GM12872 (cell line): ENCODE data around the gene ATP2B1.

Experiments used
- TF ChIP-seq, protein P1 (sequence below): IDR thresholded peaks from 3 replicates; pipeline ENCODE4 v1.5.1; 2011; ENCODE audit warnings: low read depth, mild to moderate bottlenecking, low read length, moderate library complexity; ENCODE audit not compliant: insufficient read depth

ATP2B1 gene

DNA sequence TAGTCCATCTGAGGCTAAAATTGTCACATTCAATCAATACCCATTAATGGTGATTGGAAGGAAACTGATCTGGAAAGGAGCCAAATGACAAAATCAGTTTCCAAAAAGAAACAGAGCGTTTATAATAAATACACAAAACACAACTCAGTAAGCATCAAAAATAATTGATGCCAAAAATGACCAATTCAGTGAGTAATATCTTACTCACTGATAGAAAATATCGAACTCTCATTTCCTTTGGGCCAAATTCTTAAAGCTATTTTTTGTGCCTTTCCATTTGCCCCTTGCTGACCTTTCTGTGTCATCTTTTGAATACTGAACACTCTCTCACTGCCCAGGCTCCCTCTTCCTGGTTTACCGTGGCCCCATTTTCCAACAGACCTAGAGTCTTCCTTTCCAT lies 22.5 kb upstream of the ATP2B1 start:
- TF ChIP-seq, protein P1, sequence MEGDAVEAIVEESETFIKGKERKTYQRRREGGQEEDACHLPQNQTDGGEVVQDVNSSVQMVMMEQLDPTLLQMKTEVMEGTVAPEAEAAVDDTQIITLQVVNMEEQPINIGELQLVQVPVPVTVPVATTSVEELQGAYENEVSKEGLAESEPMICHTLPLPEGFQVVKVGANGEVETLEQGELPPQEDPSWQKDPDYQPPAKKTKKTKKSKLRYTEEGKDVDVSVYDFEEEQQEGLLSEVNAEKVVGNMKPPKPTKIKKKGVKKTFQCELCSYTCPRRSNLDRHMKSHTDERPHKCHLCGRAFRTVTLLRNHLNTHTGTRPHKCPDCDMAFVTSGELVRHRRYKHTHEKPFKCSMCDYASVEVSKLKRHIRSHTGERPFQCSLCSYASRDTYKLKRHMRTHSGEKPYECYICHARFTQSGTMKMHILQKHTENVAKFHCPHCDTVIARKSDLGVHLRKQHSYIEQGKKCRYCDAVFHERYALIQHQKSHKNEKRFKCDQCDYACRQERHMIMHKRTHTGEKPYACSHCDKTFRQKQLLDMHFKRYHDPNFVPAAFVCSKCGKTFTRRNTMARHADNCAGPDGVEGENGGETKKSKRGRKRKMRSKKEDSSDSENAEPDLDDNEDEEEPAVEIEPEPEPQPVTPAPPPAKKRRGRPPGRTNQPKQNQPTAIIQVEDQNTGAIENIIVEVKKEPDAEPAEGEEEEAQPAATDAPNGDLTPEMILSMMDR, result no peak

DNA sequence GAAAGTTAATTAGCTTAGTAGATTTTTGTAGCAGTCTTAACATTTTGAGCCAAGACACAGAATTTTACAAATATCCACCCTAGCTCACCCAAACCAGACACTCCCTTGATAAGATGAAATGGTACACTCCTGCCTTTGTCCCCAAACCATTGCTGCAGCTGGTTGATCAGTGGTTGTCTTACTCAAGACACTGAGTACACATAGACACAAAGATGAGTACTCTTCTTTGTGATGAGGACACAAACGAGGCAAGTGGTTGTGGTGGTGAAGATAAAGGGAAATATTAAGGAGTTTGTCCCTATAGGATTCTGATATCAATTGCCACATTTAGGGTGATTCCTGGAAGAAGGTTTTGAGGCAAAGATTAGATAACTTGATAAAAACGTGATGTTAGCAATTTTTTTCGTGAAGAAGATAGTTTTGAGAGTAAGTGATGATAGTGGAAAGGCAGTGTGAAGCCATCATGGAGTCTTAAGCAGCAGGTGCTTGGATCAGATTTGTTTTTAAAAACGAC lies 21.4 kb upstream of the ATP2B1 start:
- TF ChIP-seq, protein P1, result no peak

DNA sequence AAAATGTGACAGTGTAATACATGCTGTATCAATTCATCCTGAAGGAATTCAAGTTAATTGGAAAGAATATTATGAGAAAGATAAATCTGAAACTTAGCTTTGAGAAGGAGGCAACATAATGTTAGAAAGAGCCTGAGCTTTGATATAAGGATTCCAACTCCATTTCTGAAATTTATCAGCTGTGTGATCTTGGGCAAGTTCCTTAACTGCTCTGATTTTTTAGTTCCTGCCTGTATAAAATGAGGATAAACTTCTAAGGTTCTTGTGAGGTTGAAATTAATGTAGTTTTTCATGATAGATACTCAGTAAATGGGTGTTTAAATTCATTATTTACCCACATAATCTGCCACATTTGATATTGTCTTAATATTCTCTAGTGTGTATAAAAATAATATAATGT lies 14.6 kb upstream of the ATP2B1 start:
- TF ChIP-seq, protein P1, result no peak

DNA sequence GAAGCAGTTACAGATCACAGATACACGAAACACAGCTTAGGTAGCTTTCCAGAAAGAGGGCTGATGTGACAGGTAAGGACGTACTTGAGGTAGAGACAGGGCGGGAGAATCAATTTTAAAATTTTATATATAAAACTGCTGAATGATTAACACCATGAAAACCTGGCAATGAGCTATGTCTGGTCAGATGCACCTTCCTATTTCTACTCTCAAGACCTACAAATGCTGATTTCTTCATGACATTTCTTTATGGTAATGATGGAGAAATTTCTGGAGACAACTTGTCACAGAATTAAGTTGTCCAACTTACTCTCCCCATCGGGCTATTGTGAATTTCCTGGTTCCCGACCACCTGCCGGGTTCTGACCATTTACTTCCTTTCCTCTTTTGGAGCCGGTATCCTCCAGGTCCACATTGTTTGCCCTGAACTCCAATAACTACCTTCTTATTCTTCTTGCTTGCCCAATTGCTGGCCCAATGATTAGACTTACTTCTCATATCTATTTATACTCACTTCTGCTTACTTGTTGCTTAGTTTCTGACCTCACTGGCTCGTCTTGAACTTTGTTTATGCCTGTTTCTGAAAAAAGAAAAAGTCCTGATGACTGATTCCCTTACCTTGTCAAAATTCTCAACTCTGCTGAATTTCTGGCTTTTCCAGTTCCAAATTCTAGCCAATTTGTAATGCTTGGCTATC lies 12.8 kb upstream of the ATP2B1 start:
- TF ChIP-seq, protein P1, result no peak

DNA sequence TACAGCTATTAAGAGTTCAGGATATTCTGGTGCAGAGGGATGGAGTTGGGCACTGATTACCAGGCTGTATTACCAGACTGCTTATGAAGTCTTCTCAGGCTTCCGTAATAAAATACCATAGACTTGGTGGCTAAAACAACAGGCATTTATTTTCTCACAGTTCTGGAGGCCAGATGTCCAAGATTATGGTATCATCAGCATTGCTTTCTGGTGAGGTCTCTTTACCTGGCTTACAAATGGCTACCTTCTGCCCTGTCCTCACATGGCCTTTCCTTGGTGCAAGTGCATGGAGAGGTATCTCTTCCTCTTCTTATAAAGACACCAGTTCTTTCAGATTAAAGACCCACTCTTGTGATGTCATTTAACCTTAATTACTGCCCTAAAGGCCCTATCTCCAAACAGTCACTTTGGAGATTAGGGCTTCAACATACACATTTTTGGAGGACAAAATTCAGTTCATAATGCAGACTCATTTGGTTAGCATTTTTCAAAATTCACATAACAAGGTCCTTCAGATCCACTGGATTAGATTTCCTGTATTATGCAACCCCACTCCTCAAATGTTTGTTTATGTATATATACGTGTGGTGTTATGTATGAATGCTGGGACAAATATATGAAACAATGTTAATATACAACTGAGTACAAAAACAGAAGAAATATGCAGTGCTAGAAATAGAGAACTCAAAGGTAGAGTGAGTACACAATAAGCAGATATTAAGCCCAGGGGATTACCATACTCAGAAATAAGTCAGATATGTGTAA lies 9.3 kb upstream of the ATP2B1 start:
- TF ChIP-seq, protein P1, result no peak

DNA sequence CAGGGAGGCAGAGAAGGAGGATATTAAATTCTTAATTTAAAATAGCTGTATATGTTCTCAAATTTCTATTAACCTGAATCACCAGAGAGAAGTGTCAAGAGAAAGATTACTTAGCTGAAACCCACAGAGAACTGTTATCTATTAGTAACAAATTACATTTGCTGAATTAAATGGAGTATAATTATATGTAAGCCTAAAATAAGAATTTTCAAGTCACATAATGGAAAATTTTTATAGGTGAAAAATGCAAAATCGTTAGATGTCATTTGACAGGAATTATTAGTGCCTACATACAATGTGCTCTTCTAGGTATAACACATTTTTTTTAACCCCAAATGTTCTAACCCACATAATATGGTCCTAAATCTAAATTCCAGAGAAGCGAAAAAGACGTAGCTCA lies 4.1 kb upstream of the ATP2B1 start:
- TF ChIP-seq, protein P1, result no peak

DNA sequence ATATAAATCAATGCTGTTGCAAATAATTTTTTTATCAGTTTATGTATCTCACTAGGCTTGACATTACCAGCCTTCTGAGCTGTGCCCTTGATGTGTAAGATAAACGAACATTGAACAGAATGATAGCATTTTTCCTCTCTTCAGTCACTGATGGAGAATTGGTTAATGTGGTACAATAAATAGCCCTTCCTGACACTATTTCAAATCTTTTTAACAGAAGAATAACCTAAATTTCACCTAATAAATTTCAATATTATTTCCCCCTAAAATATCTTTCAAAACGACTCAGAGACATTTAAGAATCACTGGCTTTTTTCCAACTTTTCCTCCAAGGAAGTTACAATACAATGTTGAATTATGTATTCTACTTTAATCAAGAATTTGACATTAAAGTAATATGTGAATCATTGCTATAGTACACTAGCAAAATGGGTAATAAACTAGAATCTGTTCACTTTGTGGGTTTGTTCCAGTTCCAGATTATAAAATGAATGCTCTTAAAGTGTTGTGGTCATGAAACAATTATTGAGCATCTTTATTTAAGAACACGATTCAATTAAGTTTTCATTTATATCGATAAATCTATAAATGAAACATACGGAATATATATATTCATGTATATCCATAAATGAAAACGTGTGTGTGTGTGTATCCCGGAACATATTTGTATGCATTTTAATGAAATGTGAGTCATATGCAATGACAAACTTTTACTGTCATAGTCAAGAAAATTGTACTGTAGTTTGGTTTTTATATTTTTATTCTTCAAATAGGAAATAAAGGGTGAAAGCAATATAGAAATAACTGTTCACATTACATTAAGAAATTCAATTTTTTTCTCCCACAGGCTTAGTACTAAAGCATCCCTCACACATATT lies 2.5 kb upstream of the ATP2B1 start:
- TF ChIP-seq, protein P1, result no peak
